Upper lobe of right lung (tissue), 1 donor: Measurements from ENCODE around the gene HSPG2. TPM values are rescaled to one million over a fixed set of nuclear protein-coding genes. Genes with fewer than 3 reads are reported as not detected.
A peak's percentile ranks its signal among the peaks of the same experiment; 100 is the strongest.
"Not testable (repeated sequence)": the region's sequence is repeated elsewhere in the genome, so short reads cannot be mapped to it uniquely, and the experiment has no call there.

Experiments
- ATAC-seq: fragments of 200-7000 bp; cut with Tn5 transposase; one replicate; pipeline ENCODE4 v1.9.1; 2020; ENCODE audit warnings: mild to moderate bottlenecking, moderate library complexity
- DNase-seq: peaks from one replicate; pipeline ENCODE4 v3.0.0-alpha.2; 2020
- H3K27ac ChIP-seq: fragments of 200-600 bp; one replicate; pipeline ENCODE4 v1.8.0; 2022
- H3K27me3 ChIP-seq: fragments of 200-600 bp; one replicate; pipeline ENCODE4 v1.8.0; 2022; ENCODE audit warnings: mild to moderate bottlenecking
- H3K36me3 ChIP-seq: fragments of 200-600 bp; one replicate; pipeline ENCODE4 v1.8.0; 2022
- H3K4me1 ChIP-seq: fragments of 200-600 bp; one replicate; pipeline ENCODE4 v1.8.0; 2022
- H3K4me3 ChIP-seq: fragments of 200-600 bp; one replicate; pipeline ENCODE4 v1.8.0; 2022; ENCODE audit warnings: mild to moderate bottlenecking
- H3K9me3 ChIP-seq: fragments of 200-600 bp; one replicate; pipeline ENCODE4 v1.8.0; 2022
- CTCF ChIP-seq: fragments of 200-600 bp; IDR thresholded peaks from one replicate; pipeline ENCODE4 v1.8.0; 2022; ENCODE audit warnings: antibody characterized with exemption
- intact Hi-C: fragments of 100-400 bp; cut with DNase I; formaldehyde crosslinking; loops from one replicate; pipeline ENCODE4 v1.11.0; 2022
- total RNA-seq: library from RNA; stranded (reverse); fragmentation: NEBNext Ultra II Directional; extraction: Animal tissue kit (Norgen Biotek cat#: 25700); gene quantifications from one replicate; pipeline ENCODE4 v1.2.1, GENCODE V29; 2021
- donor health status: DM: no; HTN: yes; CAD: no; lungs with severe emphysema.

HSPG2 gene
- total RNA-seq, 1 donor from 2014 or later, result 393 TPM

- no peaks in the 10 kb centered on the region for H3K27me3 ChIP-seq
- no peak for TF ChIP-seq CTCF
- no peak for ATAC-seq
- peak overlapping the region; percentile 99 for H3K4me3 ChIP-seq
- H3K36me3 ChIP-seq, result no peaks in the 10 kb centered on the region
- peaks cover 24% of the 10 kb centered on the region for H3K4me1 ChIP-seq
- peak; percentile 40 for DNase-seq
- intact Hi-C loops, result no loop called here
- no peaks in the 10 kb centered on the region for H3K9me3 ChIP-seq
- peak overlapping the region; percentile 100 for H3K27ac ChIP-seq
Measured at GRCh38 chr1:21781815-21782348, 155.2 kb downstream of the HSPG2 start.

GRCh38 chr1:21779613-21780521 lies 157.2 kb downstream of the HSPG2 start:
- H3K4me1 ChIP-seq, result peaks cover 35% of the 10 kb centered on the region
- intact Hi-C loops, result no loop called here
- H3K27me3 ChIP-seq, result no peaks in the 10 kb centered on the region
- H3K4me3 ChIP-seq, result no peak overlapping the region
- ATAC-seq (no peak), DNase-seq (peak; percentile 12)
- no peaks in the 10 kb centered on the region for H3K9me3 ChIP-seq
- no peak for TF ChIP-seq CTCF
- no peak overlapping the region for H3K27ac ChIP-seq
- H3K36me3 ChIP-seq, result no peaks in the 10 kb centered on the region

- Histone ChIP-seq H3K27me3 (no peaks in the 10 kb centered on the region), H3K4me3 (no peak overlapping the region), H3K4me1 (peaks cover 41% of the 10 kb centered on the region), H3K27ac (no peak overlapping the region), H3K36me3 (no peaks in the 10 kb centered on the region), H3K9me3 (no peaks in the 10 kb centered on the region)
- no peak for DNase-seq
- TF ChIP-seq CTCF, result no peak
- intact Hi-C loops, result no loop called here
- no peak for ATAC-seq
Measured at GRCh38 chr1:21778405-21778727, 158.7 kb downstream of the HSPG2 start.

- H3K27me3 ChIP-seq, H3K27ac ChIP-seq, ATAC-seq, H3K36me3 ChIP-seq, H3K9me3 ChIP-seq, intact Hi-C loops, H3K4me3 ChIP-seq: not testable (repeated sequence)
- peak; percentile 1 for DNase-seq
- peaks cover 45% of the 10 kb centered on the region for H3K4me1 ChIP-seq
Measured at GRCh38 chr1:21776925-21777324, 160.2 kb downstream of the HSPG2 start.

- intact Hi-C loops, result no loop called here
- Histone ChIP-seq H3K27ac (no peak overlapping the region), H3K4me3 (no peak overlapping the region), H3K36me3 (no peaks in the 10 kb centered on the region), H3K27me3 (no peaks in the 10 kb centered on the region), H3K9me3 (no peaks in the 10 kb centered on the region), H3K4me1 (peaks cover 36% of the 10 kb centered on the region)
- ATAC-seq (no peak), DNase-seq (no peak)
- no peak for TF ChIP-seq CTCF
Measured at GRCh38 chr1:21775985-21776562, 161.0 kb downstream of the HSPG2 start.

- ATAC-seq, result no peak
- intact Hi-C loops, result no loop called here
- Histone ChIP-seq H3K9me3 (no peaks in the 10 kb centered on the region), H3K4me1 (peaks cover 31% of the 10 kb centered on the region), H3K27me3 (no peaks in the 10 kb centered on the region), H3K36me3 (no peaks in the 10 kb centered on the region), H3K27ac (no peak overlapping the region), H3K4me3 (no peak overlapping the region)
- no peak for DNase-seq
- no peak for TF ChIP-seq CTCF
Measured at GRCh38 chr1:21775550-21775914, 161.6 kb downstream of the HSPG2 start.
